Measurements from ENCODE around the gene ZNF599. TPM values are rescaled to one million over a fixed set of nuclear protein-coding genes. Genes with fewer than 3 reads are reported as not detected.

ZNF599 gene
- 10 to 100 TPM; 10.6 to 10.7 TPM for total RNA-seq
- polyA plus RNA-seq = 1 to 10 TPM; 8.0 to 9.3 TPM

DNA sequence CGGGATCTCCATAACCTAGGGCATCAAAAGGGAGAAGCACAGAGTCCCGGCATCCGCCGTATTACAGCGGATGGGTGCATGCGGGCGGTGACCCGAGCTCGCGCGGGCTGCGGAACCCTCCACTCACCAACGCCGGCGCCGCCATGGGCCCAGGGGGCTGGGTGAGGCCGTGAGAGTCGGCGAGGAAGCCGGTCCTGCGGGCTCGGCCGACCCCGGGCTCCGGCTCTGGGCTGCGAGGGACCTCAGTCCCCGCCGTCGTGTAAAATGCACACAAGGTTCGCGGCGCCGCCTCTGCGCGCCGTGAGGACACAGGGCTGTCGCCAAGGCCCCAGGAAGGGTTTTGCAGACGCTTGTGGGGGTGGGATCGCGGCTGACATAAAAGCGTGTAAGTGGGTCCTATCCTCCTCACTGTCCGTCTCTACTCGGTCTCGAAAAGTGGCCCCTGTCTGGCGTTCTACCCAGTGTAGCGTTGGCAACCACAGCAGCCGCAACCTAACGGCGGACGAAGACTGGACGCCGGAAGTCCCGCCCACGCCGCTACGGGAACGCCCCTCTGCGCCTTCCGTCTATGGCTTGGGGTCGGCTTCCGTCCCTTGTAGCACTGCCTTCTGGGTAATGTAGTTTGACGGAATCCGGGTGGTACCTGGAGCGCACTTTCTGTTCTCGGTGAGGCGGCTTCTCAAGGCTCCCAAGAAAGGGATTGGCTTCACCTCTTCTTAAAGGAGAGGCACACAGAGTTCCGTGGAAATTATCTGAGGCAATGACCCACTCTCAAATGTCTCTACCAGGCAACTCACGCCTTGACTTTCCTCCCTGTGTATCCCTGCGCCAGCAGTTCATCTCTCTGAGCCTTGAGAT lies at the start of gene ZNF599:
ZNF599 (minus strand) TSS at position 519 of the 858 bp plus-strand sequence; CDS start at position 145, 374 bp downstream.
- Histone ChIP-seq H3K36me3 (ENCODE audit: insufficient read depth, low read length) (peaks cover 4% of the 10 kb centered on the region), H3K27me3 (ENCODE audit: insufficient read depth, low read length) (no peaks in the 10 kb centered on the region), H3K27ac (ENCODE audit: low read depth, low read length) (peak within 1 kb of the TSS; percentile 68), H3K9me3 (ENCODE audit: control insufficient read depth in 1 of 2, low read length in 2 of 2) (no peaks in the 10 kb centered on the region), H3K4me1 (ENCODE audit: insufficient read depth, low read length) (peaks cover 9% of the 10 kb centered on the region), H3K4me3 (ENCODE audit: low read length in 2 of 2) (peak within 1 kb of the TSS; percentile 55 to 93)
- Mint-ChIP-seq H3K36me3 (peaks cover 16 to 25% of the 10 kb centered on the region in 2 donors), H3K9me3 (peaks cover 0 to 3% (median 1%) of the 10 kb centered on the region in 8 donors), H3K4me1 (peaks cover 13 to 23% (median 19%) of the 10 kb centered on the region in 4 donors), H3K27ac (peak within 1 kb of the TSS; percentile 86 to 98 (median 97)), H3K4me3 (peak within 1 kb of the TSS; percentile 93 to 98 (median 97)), H3K27me3 (peaks cover 0 to 4% of the 10 kb centered on the region in 2 donors)
- DNase-seq = peak; percentile 87 to 89 (median 88)
- intact Hi-C loops (cut with micrococcal nuclease) = loop anchor here (1.0 to 5.0 kb wide), 3 partner anchors 40 to 974 kb away; partner anchors contain the start of genes LIN37, PSENEN, SCGB2B2 and U2AF1L4
- CTCF ChIA-PET (ENCODE audit: partially characterized antibody) = interaction anchor here (0.9 to 2.0 kb wide), 2 partner anchors 154 to 156 kb away, joined by 4 to 5 read pairs; partner anchors contain the start of gene ZNF30
- POLR2A ChIA-PET (ENCODE audit: partially characterized antibody) = interaction anchor here (0.7 to 2.3 kb wide), 6 partner anchors 37 to 257 kb away, joined by 3 to 10 read pairs (median 4); partner anchors contain the start of genes SCGB2B2, ZNF181 and ZNF302

DNA sequence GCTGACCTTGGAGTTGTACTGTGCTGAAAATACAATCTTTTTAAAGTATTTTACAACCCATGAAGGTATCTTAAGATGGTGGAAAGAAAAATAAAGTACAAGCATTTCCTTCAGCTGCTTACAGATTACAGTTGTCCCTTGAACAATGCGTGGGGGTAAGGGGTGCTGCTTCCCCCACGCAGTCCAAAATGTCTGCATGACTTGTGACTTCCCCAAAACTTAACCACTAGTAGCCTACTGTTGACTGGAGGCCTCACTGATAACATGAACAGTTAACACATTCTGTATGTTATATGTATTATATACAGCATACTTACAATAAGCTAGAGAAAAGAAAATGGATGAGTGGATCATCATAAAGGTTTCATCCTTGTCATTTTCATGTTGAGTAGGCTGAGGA lies 45.3 kb upstream of the ZNF599 start:
- Histone ChIP-seq H3K27ac (ENCODE audit: low read depth, low read length) (no peak overlapping the region), H3K9me3 (ENCODE audit: control insufficient read depth in 1 of 2, low read length in 2 of 2) (no peaks in the 10 kb centered on the region), H3K36me3 (ENCODE audit: insufficient read depth, low read length) (peaks cover 8% of the 10 kb centered on the region), H3K4me3 (ENCODE audit: low read length in 2 of 2) (no peak overlapping the region), H3K4me1 (ENCODE audit: insufficient read depth, low read length) (no peaks in the 10 kb centered on the region), H3K27me3 (ENCODE audit: insufficient read depth, low read length) (no peaks in the 10 kb centered on the region)
- DNase-seq = no peak
- POLR2A ChIA-PET (ENCODE audit: partially characterized antibody) = no interaction called here
- intact Hi-C loops (cut with micrococcal nuclease) = no loop called here
- no peak overlapping the region for H3K4me3 Mint-ChIP-seq
- H3K9me3 Mint-ChIP-seq = peaks cover 0 to 4% (median 0%) of the 10 kb centered on the region in 8 donors
- peaks cover 31 to 63% of the 10 kb centered on the region in 2 donors for H3K36me3 Mint-ChIP-seq
- H3K27ac Mint-ChIP-seq = no peak overlapping the region
- CTCF ChIA-PET (ENCODE audit: partially characterized antibody) = no interaction called here
- H3K27me3 Mint-ChIP-seq = no peaks in the 10 kb centered on the region
- H3K4me1 Mint-ChIP-seq = peaks cover 0 to 2% (median 0%) of the 10 kb centered on the region in 4 donors

- no peak overlapping the region for H3K4me3 Mint-ChIP-seq
- intact Hi-C loops (cut with micrococcal nuclease) = no loop called here
- H3K27ac Mint-ChIP-seq = no peak overlapping the region
- CTCF ChIA-PET (ENCODE audit: partially characterized antibody) = no interaction called here
- peaks cover 31 to 69% of the 10 kb centered on the region in 2 donors for H3K36me3 Mint-ChIP-seq
- no peak overlapping the region for H3K4me3 ChIP-seq (ENCODE audit: low read length in 2 of 2)
- no peak for DNase-seq
- peaks cover 0 to 2% (median 0%) of the 10 kb centered on the region in 4 donors for H3K4me1 Mint-ChIP-seq
- H3K4me1 ChIP-seq (ENCODE audit: insufficient read depth, low read length) = no peaks in the 10 kb centered on the region
- peaks cover 8% of the 10 kb centered on the region for H3K36me3 ChIP-seq (ENCODE audit: insufficient read depth, low read length)
- no peaks in the 10 kb centered on the region for H3K9me3 ChIP-seq (ENCODE audit: control insufficient read depth in 1 of 2, low read length in 2 of 2)
- H3K27me3 ChIP-seq (ENCODE audit: insufficient read depth, low read length) = no peaks in the 10 kb centered on the region
- H3K27ac ChIP-seq (ENCODE audit: low read depth, low read length) = no peak overlapping the region
- POLR2A ChIA-PET (ENCODE audit: partially characterized antibody) = no interaction called here
- H3K27me3 Mint-ChIP-seq = no peaks in the 10 kb centered on the region
- peaks cover 0 to 6% (median 2%) of the 10 kb centered on the region in 8 donors for H3K9me3 Mint-ChIP-seq
Observed at GRCh38 chr19:34816708-34817107, 43.7 kb upstream of the ZNF599 start.

DNA sequence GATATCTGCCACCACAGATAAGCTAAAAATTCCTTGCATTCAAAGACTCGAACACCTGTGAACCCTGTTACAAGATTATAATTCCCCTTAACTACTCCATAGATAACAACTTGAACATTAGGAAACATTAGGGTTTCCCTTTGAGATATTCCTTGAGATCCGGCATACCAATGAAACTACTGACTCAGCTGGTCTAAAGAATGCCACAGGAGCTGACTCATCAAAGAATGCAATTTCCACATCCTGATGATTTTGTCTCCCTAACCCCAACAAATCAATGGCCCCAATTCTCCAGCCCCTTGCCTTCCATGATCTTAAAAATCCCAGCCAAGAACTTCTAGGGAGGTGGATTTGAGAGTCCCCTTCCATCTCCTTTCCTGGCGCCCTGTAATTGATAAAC lies 35.6 kb upstream of the ZNF599 start:
- Mint-ChIP-seq H3K4me1 (peaks cover 0 to 4% (median 0%) of the 10 kb centered on the region in 4 donors), H3K36me3 (peaks cover 20 to 51% of the 10 kb centered on the region in 2 donors), H3K4me3 (peak overlapping the region in 1 of 8 donors; percentile 27), H3K9me3 (peaks cover 0 to 30% (median 18%) of the 10 kb centered on the region in 8 donors), H3K27ac (no peak overlapping the region), H3K27me3 (peaks cover 0 to 2% of the 10 kb centered on the region in 2 donors)
- H3K9me3 ChIP-seq (ENCODE audit: control insufficient read depth in 1 of 2, low read length in 2 of 2) = no peaks in the 10 kb centered on the region
- ChIA-PET CTCF (ENCODE audit: partially characterized antibody) (no interaction called here), POLR2A (ENCODE audit: partially characterized antibody) (no interaction called here)
- no peak overlapping the region for H3K4me3 ChIP-seq (ENCODE audit: low read length in 2 of 2)
- DNase-seq = no peak
- H3K36me3 ChIP-seq (ENCODE audit: insufficient read depth, low read length) = no peaks in the 10 kb centered on the region
- H3K27ac ChIP-seq (ENCODE audit: low read depth, low read length) = no peak overlapping the region
- H3K4me1 ChIP-seq (ENCODE audit: insufficient read depth, low read length) = no peaks in the 10 kb centered on the region
- intact Hi-C loops (cut with micrococcal nuclease) = no loop called here
- no peaks in the 10 kb centered on the region for H3K27me3 ChIP-seq (ENCODE audit: insufficient read depth, low read length)

DNA sequence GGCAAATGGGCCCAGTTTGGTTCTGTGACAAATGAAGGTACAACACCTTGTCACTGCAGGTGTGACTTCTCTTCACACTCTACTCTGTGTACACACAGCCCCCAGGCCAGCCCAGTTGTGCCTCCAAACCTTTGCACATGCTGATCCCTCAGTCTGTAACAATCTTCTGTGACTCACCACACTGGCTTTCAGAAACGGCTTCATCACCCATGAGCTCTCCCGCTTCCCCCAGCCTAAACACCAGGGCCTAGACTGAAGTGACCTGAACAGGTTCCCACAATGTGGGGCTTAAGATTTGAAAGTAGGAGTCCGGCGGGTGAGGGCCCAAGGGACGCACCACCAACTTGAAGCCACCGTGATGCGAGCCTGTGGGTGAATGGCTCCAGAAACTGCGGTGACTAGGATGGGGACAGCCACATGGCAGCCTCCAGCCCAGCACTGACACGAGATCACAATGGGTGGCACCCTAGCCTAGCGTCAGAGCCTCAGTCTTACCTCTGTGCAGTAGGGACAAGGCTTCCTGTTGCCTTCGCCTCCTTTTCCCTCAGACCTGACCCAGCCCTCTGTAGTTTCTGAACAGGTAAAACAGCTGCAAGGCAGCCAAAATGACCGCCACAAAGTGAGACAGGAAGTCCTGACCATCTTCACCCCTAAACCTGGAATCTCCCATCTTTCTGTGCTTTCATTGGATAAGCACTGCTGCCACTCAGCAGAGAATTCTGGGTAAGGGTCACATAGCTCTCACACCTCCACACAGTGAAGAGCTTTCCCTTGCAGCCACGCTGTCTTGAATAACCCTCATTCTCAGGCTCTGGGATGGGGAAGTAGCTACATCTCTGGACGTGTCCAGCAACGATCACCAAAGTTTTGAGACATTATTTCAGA lies 34.2 kb upstream of the ZNF599 start:
- Mint-ChIP-seq H3K4me1 (peaks cover 0 to 4% (median 0%) of the 10 kb centered on the region in 4 donors), H3K36me3 (peaks cover 20 to 48% of the 10 kb centered on the region in 2 donors), H3K4me3 (no peak overlapping the region), H3K9me3 (peaks cover 0 to 33% (median 18%) of the 10 kb centered on the region in 8 donors), H3K27me3 (peaks cover 0 to 2% of the 10 kb centered on the region in 2 donors), H3K27ac (no peak overlapping the region)
- no peak for DNase-seq
- H3K9me3 ChIP-seq (ENCODE audit: control insufficient read depth in 1 of 2, low read length in 2 of 2) = no peaks in the 10 kb centered on the region
- H3K36me3 ChIP-seq (ENCODE audit: insufficient read depth, low read length) = no peaks in the 10 kb centered on the region
- intact Hi-C loops (cut with micrococcal nuclease) = no loop called here
- ChIA-PET CTCF (ENCODE audit: partially characterized antibody) (no interaction called here), POLR2A (ENCODE audit: partially characterized antibody) (no interaction called here)
- no peak overlapping the region for H3K27ac ChIP-seq (ENCODE audit: low read depth, low read length)
- no peak overlapping the region for H3K4me3 ChIP-seq (ENCODE audit: low read length in 2 of 2)
- H3K4me1 ChIP-seq (ENCODE audit: insufficient read depth, low read length) = no peaks in the 10 kb centered on the region
- no peaks in the 10 kb centered on the region for H3K27me3 ChIP-seq (ENCODE audit: insufficient read depth, low read length)

DNA sequence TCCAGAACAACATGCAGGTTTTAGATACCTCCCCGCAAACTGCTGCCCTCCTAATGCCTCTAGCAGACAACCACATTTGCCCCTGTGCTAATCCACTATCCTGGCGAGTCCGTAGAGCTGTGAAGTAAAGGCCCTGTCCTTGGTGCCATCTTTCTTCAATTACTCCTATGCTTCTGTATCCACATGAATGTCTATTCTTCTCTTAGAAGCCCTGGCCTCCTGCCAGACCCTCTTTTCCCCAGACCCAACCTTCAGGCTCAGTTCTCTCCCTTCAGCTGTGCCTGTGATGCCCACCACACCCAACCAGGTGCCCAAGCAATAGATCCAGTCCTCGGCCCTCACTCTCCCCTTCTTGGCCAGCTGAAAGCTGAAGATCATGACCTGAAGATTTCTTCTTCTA lies 31.1 kb upstream of the ZNF599 start:
- intact Hi-C loops (cut with micrococcal nuclease) = no loop called here
- H3K4me3 Mint-ChIP-seq = no peak overlapping the region
- peaks cover 18 to 49% of the 10 kb centered on the region in 2 donors for H3K36me3 Mint-ChIP-seq
- Histone ChIP-seq H3K4me3 (ENCODE audit: low read length in 2 of 2) (no peak overlapping the region), H3K27me3 (ENCODE audit: insufficient read depth, low read length) (no peaks in the 10 kb centered on the region), H3K27ac (ENCODE audit: low read depth, low read length) (no peak overlapping the region), H3K4me1 (ENCODE audit: insufficient read depth, low read length) (no peaks in the 10 kb centered on the region), H3K9me3 (ENCODE audit: control insufficient read depth in 1 of 2, low read length in 2 of 2) (peaks cover 0 to 6% of the 10 kb centered on the region in 2 donors), H3K36me3 (ENCODE audit: insufficient read depth, low read length) (no peaks in the 10 kb centered on the region)
- ChIA-PET CTCF (ENCODE audit: partially characterized antibody) (no interaction called here), POLR2A (ENCODE audit: partially characterized antibody) (no interaction called here)
- H3K27me3 Mint-ChIP-seq = peaks cover 0 to 2% of the 10 kb centered on the region in 2 donors
- H3K4me1 Mint-ChIP-seq = peaks cover 0 to 4% (median 0%) of the 10 kb centered on the region in 4 donors
- no peak overlapping the region for H3K27ac Mint-ChIP-seq
- DNase-seq = no peak
- H3K9me3 Mint-ChIP-seq = peaks cover 2 to 38% (median 16%) of the 10 kb centered on the region in 8 donors
